Hepatocyte (in vitro differentiated cells): ENCODE results near the gene HS3ST1.

Source experiments
- CTCF ChIP-seq: fragments of 200-600 bp; sonication (generic); IDR thresholded peaks from 2 replicates; pipeline ENCODE4 v1.5.1; 2016; ENCODE audit warnings: antibody characterized with exemption, mild to moderate bottlenecking; ENCODE audit not compliant: poor library complexity
- EZH2 ChIP-seq: fragments of 200-600 bp; sonication (generic); IDR thresholded peaks from 2 replicates; pipeline ENCODE4 v1.6.1; 2016; ENCODE audit warnings: antibody characterized with exemption, mild to moderate bottlenecking, borderline replicate concordance
- EZH2phosphoT487 ChIP-seq: fragments of 200-600 bp; sonication (generic); IDR thresholded peaks from one replicate; pipeline ENCODE4 v1.6.1; 2018; ENCODE audit warnings: antibody characterized with exemption, mild to moderate bottlenecking, low read depth, moderate library complexity; ENCODE audit not compliant: unreplicated experiment, severe bottlenecking

- TF ChIP-seq CTCF (no peak), EZH2 (no peak), EZH2phosphoT487 (no peak)
Measured at GRCh38 chr4:11446155-11446811, 17.6 kb upstream of the HS3ST1 start.
